Measurements from ENCODE around the gene LCE3A.
"Not testable (repeated sequence)": the region's sequence is repeated elsewhere in the genome, so short reads cannot be mapped to it uniquely, and the experiment has no call there.

LCE3A gene

GRCh38 chr1:152622803-152623202, at the start of gene LCE3A:
LCE3A (minus strand) TSS chr1:152623103; CDS start chr1:152623103, 0 bp downstream.
- no peak within 1 kb of the TSS for H3K27ac ChIP-seq (ENCODE audit: low read depth, low read length)
- H3K9me3 ChIP-seq (ENCODE audit: insufficient read depth, low read length): peaks cover 18% of the 10 kb centered on the region; the same call in 1 of the 2 replicates
- H3K79me2 ChIP-seq (ENCODE audit: insufficient read depth, low read length): no peaks in the 10 kb centered on the region
- no peaks in the 10 kb centered on the region for H4K20me1 ChIP-seq (ENCODE audit: low read depth, low read length)
- H3K9me2 ChIP-seq (replicated peaks; ENCODE audit: insufficient read depth, low read length): no peaks in the 10 kb centered on the region
- H3K4me3 ChIP-seq (ENCODE audit: insufficient read depth, low read length, poor library complexity, severe bottlenecking): no peak within 1 kb of the TSS
- H3K9ac ChIP-seq (ENCODE audit: low read length): no peak within 1 kb of the TSS
- H3K36me3 ChIP-seq (ENCODE audit: low read length): no peaks in the 10 kb centered on the region
- no peaks in the 10 kb centered on the region for H3K27me3 ChIP-seq (ENCODE audit: low read length)
- H3K4me2 ChIP-seq (ENCODE audit: low read depth, low read length, poor library complexity, severe bottlenecking): no peak within 1 kb of the TSS
- TF ChIP-seq CTCF (IDR thresholded peaks at IDR 0.05; ENCODE audit: insufficient read depth, low read length, poor library complexity, severe bottlenecking) (no peak), EZH2phosphoT487 (conservative IDR thresholded peaks at IDR 0.05; ENCODE audit: low read length) (no peak)
- no peaks in the 10 kb centered on the region for H3F3A ChIP-seq (ENCODE audit: insufficient read depth)
- H2AFZ ChIP-seq (ENCODE audit: low read depth, low read length, severe bottlenecking): no peak within 1 kb of the TSS

GRCh38 chr1:152667648-152668047, 44.7 kb upstream of the LCE3A start:
- H3K79me2 ChIP-seq (ENCODE audit: insufficient read depth, low read length): no peaks in the 10 kb centered on the region
- no peaks in the 10 kb centered on the region for H3K36me3 ChIP-seq (ENCODE audit: low read length)
- H3F3A ChIP-seq (ENCODE audit: insufficient read depth): no peaks in the 10 kb centered on the region
- no peaks in the 10 kb centered on the region for H3K9me2 ChIP-seq (replicated peaks; ENCODE audit: insufficient read depth, low read length)
- no peak overlapping the region for H3K4me2 ChIP-seq (ENCODE audit: low read depth, low read length, poor library complexity, severe bottlenecking)
- no peak overlapping the region for H2AFZ ChIP-seq (ENCODE audit: low read depth, low read length, severe bottlenecking)
- H3K9me3 ChIP-seq (ENCODE audit: insufficient read depth, low read length): no peaks in the 10 kb centered on the region
- H4K20me1 ChIP-seq (ENCODE audit: low read depth, low read length): no peaks in the 10 kb centered on the region
- H3K27ac ChIP-seq (ENCODE audit: low read depth, low read length): no peak overlapping the region
- no peaks in the 10 kb centered on the region for H3K27me3 ChIP-seq (ENCODE audit: low read length)
- no peak overlapping the region for H3K4me3 ChIP-seq (ENCODE audit: insufficient read depth, low read length, poor library complexity, severe bottlenecking)
- TF ChIP-seq CTCF (IDR thresholded peaks at IDR 0.05; ENCODE audit: insufficient read depth, low read length, poor library complexity, severe bottlenecking) (no peak), EZH2phosphoT487 (conservative IDR thresholded peaks at IDR 0.05; ENCODE audit: low read length) (no peak)
- H3K9ac ChIP-seq (ENCODE audit: low read length): no peak overlapping the region

- not testable (repeated sequence) for H3K9ac ChIP-seq (ENCODE audit: low read length); H2AFZ ChIP-seq (ENCODE audit: low read depth, low read length, severe bottlenecking); H3K9me2 ChIP-seq (replicated peaks; ENCODE audit: insufficient read depth, low read length); H3K4me3 ChIP-seq (ENCODE audit: insufficient read depth, low read length, poor library complexity, severe bottlenecking); H4K20me1 ChIP-seq (ENCODE audit: low read depth, low read length); H3K27me3 ChIP-seq (ENCODE audit: low read length); H3K79me2 ChIP-seq (ENCODE audit: insufficient read depth, low read length); H3K4me2 ChIP-seq (ENCODE audit: low read depth, low read length, poor library complexity, severe bottlenecking); H3F3A ChIP-seq (ENCODE audit: insufficient read depth); H3K36me3 ChIP-seq (ENCODE audit: low read length); H3K27ac ChIP-seq (ENCODE audit: low read depth, low read length); H3K9me3 ChIP-seq (ENCODE audit: insufficient read depth, low read length)
Observed at GRCh38 chr1:152666171-152666570, 43.3 kb upstream of the LCE3A start.

GRCh38 chr1:152663098-152663497, 40.2 kb upstream of the LCE3A start, which contains the start of gene LCE2D:
LCE2D (plus strand) TSS chr1:152663380; CDS start chr1:152664106, 726 bp downstream.
- Histone ChIP-seq H3K79me2 (ENCODE audit: insufficient read depth, low read length) (no peaks in the 10 kb centered on the region), H3K9ac (ENCODE audit: low read length) (no peak within 1 kb of the TSS), H3K4me2 (ENCODE audit: low read depth, low read length, poor library complexity, severe bottlenecking) (no peak within 1 kb of the TSS), H3K4me3 (ENCODE audit: insufficient read depth, low read length, poor library complexity, severe bottlenecking) (no peak within 1 kb of the TSS), H3K9me3 (ENCODE audit: insufficient read depth, low read length) (no peaks in the 10 kb centered on the region), H3K9me2 (replicated peaks; ENCODE audit: insufficient read depth, low read length) (no peaks in the 10 kb centered on the region), H2AFZ (ENCODE audit: low read depth, low read length, severe bottlenecking) (no peak within 1 kb of the TSS), H3K27ac (ENCODE audit: low read depth, low read length) (no peak within 1 kb of the TSS), H3K36me3 (ENCODE audit: low read length) (no peaks in the 10 kb centered on the region), H3K27me3 (ENCODE audit: low read length) (no peaks in the 10 kb centered on the region), H3F3A (ENCODE audit: insufficient read depth) (no peaks in the 10 kb centered on the region), H4K20me1 (ENCODE audit: low read depth, low read length) (no peaks in the 10 kb centered on the region)
- TF ChIP-seq CTCF (IDR thresholded peaks at IDR 0.05; ENCODE audit: insufficient read depth, low read length, poor library complexity, severe bottlenecking) (no peak), EZH2phosphoT487 (conservative IDR thresholded peaks at IDR 0.05; ENCODE audit: low read length) (no peak)

Data from SU-DHL-6 (cell line).